Measurements from ENCODE around the gene STK38L. TPM values are rescaled to one million over a fixed set of nuclear protein-coding genes. Genes with fewer than 3 reads are reported as not detected.

The STK38L gene
- polyA plus RNA-seq, 1 donor (not counting 4 experiments of a cell fraction or from before 2014, with no cell fraction given) = 25.4 TPM

DNA sequence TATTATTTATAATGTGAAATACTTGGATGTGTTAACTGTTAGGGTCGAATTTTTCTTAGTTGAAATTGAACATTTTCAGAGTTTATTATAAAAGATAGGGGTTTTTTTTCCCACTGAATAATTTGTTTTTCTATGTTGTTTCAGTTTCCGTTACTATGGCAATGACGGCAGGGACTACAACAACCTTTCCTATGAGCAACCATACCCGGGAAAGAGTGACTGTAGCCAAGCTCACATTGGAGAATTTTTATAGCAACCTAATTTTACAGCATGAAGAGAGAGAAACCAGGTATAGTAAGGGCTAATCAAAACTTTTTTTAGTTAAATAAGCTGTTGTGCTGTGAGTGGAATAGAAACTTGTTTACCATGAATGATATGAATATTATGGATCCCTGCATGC lies 53.5 kb downstream of the STK38L start:
- no peaks in the 10 kb centered on the region for H4K20me1 ChIP-seq (ENCODE audit: control insufficient read depth, extremely low read depth, insufficient read depth, low read length)
- H3K4me2 ChIP-seq (ENCODE audit: control insufficient read depth, extremely low read depth, insufficient read depth, low read depth, low read length) = no peak overlapping the region
- no peaks in the 10 kb centered on the region for H3K9me1 ChIP-seq (ENCODE audit: control insufficient read depth, extremely low read depth, insufficient read depth, low read length)
- FAIRE-seq (no peak), DNase-seq (ENCODE audit: low read depth, low spot score) (no peak)
- no peak overlapping the region for H3K4me3 ChIP-seq (ENCODE audit: control insufficient read depth in 2 of 3, extremely low read depth in 1 of 3, insufficient read depth in 2 of 3, low read depth in 1 of 3, low read length in 3 of 3)
- no peak for TF ChIP-seq EZH2 (IDR thresholded peaks at IDR 0.05; ENCODE audit: low read length)
- TF ChIP-seq, protein P1, sequence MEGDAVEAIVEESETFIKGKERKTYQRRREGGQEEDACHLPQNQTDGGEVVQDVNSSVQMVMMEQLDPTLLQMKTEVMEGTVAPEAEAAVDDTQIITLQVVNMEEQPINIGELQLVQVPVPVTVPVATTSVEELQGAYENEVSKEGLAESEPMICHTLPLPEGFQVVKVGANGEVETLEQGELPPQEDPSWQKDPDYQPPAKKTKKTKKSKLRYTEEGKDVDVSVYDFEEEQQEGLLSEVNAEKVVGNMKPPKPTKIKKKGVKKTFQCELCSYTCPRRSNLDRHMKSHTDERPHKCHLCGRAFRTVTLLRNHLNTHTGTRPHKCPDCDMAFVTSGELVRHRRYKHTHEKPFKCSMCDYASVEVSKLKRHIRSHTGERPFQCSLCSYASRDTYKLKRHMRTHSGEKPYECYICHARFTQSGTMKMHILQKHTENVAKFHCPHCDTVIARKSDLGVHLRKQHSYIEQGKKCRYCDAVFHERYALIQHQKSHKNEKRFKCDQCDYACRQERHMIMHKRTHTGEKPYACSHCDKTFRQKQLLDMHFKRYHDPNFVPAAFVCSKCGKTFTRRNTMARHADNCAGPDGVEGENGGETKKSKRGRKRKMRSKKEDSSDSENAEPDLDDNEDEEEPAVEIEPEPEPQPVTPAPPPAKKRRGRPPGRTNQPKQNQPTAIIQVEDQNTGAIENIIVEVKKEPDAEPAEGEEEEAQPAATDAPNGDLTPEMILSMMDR (optimal IDR thresholded peaks at IDR 0.05 in 1 of 3, IDR thresholded peaks at IDR 0.05 in 1 of 3, conservative IDR thresholded peaks at IDR 0.05 in 1 of 3; ENCODE audit: extremely low read depth in 1 of 3, insufficient read depth in 2 of 3, low read length in 3 of 3) = no peak
- H3K27me3 ChIP-seq (ENCODE audit: control insufficient read depth, extremely low read depth, insufficient read depth, low read length) = no peaks in the 10 kb centered on the region
- H3K27ac ChIP-seq (ENCODE audit: control insufficient read depth, insufficient read depth, low read length) = no peak overlapping the region
- H3K9ac ChIP-seq (ENCODE audit: control insufficient read depth, extremely low read depth, insufficient read depth, low read length) = no peak overlapping the region
- H2AFZ ChIP-seq (ENCODE audit: control insufficient read depth, low read length) = no peak overlapping the region
- no peaks in the 10 kb centered on the region for H3K9me3 ChIP-seq (ENCODE audit: control insufficient read depth, low read depth, low read length)
- no peaks in the 10 kb centered on the region for H3K79me2 ChIP-seq (ENCODE audit: control insufficient read depth, insufficient read depth, low read length)
- dilution Hi-C loops (cut with MboI; ENCODE audit: extremely low pct_ligation_motif_present, low sequenced_read_pairs) = no loop called here
- no peaks in the 10 kb centered on the region for H3K36me3 ChIP-seq (ENCODE audit: control insufficient read depth in 2 of 2, extremely low read depth in 1 of 2, insufficient read depth in 2 of 2, low read length in 2 of 2)
- H3K4me1 ChIP-seq (ENCODE audit: control insufficient read depth, extremely low read depth, insufficient read depth, low read length) = no peaks in the 10 kb centered on the region

DNA sequence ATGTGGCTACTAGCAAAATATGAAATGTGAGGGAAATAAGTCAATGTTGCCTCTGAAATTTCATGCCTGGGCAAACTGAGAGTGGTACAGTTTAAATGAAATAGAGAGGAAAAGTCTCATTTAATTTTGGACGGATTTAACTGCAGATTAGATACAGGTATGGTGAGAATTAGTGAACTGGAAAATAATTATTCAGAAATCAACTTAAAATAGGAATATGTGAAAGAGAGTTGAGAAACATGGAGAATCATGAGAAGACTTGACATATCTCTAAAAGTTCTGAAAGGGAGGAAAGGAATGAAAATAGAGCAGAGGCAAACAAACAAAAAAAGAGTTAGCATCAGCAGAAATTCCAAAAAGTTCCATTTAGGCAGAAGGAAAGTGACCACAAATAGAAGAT lies 55.0 kb downstream of the STK38L start:
- no peaks in the 10 kb centered on the region for H3K4me1 ChIP-seq (ENCODE audit: control insufficient read depth, extremely low read depth, insufficient read depth, low read length)
- peaks cover 2 to 3% of the 10 kb centered on the region in 2 experiments for H3K36me3 ChIP-seq (ENCODE audit: control insufficient read depth in 2 of 2, extremely low read depth in 1 of 2, insufficient read depth in 2 of 2, low read length in 2 of 2)
- FAIRE-seq = no peak
- DNase-seq (ENCODE audit: low read depth, low spot score) = no peak
- no peaks in the 10 kb centered on the region for H4K20me1 ChIP-seq (ENCODE audit: control insufficient read depth, extremely low read depth, insufficient read depth, low read length)
- H3K9ac ChIP-seq (ENCODE audit: control insufficient read depth, extremely low read depth, insufficient read depth, low read length) = no peak overlapping the region
- no peaks in the 10 kb centered on the region for H3K27me3 ChIP-seq (ENCODE audit: control insufficient read depth, extremely low read depth, insufficient read depth, low read length)
- dilution Hi-C loops (cut with MboI; ENCODE audit: extremely low pct_ligation_motif_present, low sequenced_read_pairs) = no loop called here
- H3K27ac ChIP-seq (ENCODE audit: control insufficient read depth, insufficient read depth, low read length) = no peak overlapping the region
- H3K9me3 ChIP-seq (ENCODE audit: control insufficient read depth, low read depth, low read length) = no peaks in the 10 kb centered on the region
- TF ChIP-seq EZH2 (IDR thresholded peaks at IDR 0.05; ENCODE audit: low read length) = no peak
- TF ChIP-seq, protein P1 (optimal IDR thresholded peaks at IDR 0.05 in 1 of 3, IDR thresholded peaks at IDR 0.05 in 1 of 3, conservative IDR thresholded peaks at IDR 0.05 in 1 of 3; ENCODE audit: extremely low read depth in 1 of 3, insufficient read depth in 2 of 3, low read length in 3 of 3) = no peak
- H3K4me3 ChIP-seq (ENCODE audit: control insufficient read depth in 2 of 3, extremely low read depth in 1 of 3, insufficient read depth in 2 of 3, low read depth in 1 of 3, low read length in 3 of 3) = no peak overlapping the region
- H2AFZ ChIP-seq (ENCODE audit: control insufficient read depth, low read length) = no peak overlapping the region
- H3K4me2 ChIP-seq (ENCODE audit: control insufficient read depth, extremely low read depth, insufficient read depth, low read depth, low read length) = no peak overlapping the region
- no peaks in the 10 kb centered on the region for H3K79me2 ChIP-seq (ENCODE audit: control insufficient read depth, insufficient read depth, low read length)
- no peaks in the 10 kb centered on the region for H3K9me1 ChIP-seq (ENCODE audit: control insufficient read depth, extremely low read depth, insufficient read depth, low read length)
